T1000 (cell line): ENCODE measurements around the gene C1orf159.
"Not testable (repeated sequence)": the region's sequence is repeated elsewhere in the genome, so short reads cannot be mapped to it uniquely, and the experiment has no call there.

Experiments
- DNase-seq: peaks from one replicate; lab custom pipeline; 2025; ENCODE audit warnings: mixed read lengths; lab: John Stamatoyannopoulos, UW

The C1orf159 gene

DNA sequence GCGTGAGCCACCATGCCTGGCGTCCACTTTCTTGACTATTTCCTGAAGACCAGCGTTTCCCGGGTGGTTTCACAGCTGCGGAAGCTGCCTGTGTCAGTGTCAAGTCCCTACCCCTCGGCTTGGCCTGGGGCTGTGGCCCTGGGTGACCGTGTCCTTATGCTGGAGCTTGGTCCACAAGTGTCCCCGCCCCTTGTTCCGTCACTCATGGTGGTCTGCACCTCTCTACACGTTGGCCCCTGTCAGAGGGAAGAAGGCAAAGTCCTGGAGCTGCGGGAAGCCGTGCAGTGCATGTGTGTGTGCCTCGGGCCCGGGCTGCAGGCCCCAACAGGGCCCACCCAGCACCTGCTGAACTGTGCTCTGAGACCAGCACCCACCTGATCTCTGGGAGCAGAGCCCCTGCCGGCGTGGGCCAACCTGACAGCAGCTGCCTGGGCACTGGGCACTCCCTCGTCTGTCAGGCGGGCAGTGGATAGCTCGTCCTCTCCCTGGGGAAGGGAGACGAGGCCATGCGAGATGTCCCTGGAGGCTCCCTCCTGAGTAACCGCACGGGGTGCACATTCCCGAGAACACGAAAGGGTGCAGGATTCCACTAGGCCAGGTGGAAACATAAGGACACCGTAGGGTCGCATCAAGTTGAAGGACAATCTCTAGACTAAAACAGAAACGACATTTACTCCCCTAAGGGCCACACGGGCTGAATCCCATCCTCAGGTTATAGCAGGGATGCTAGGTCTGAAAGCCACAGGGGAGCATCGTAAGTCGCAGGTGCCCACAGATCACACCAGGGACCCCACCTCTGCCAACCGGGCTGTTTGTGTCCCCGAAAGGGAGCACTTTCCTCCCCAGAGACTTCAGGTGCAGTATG lies 2.4 kb upstream of the C1orf159 start:
- no peak for DNase-seq

DNA sequence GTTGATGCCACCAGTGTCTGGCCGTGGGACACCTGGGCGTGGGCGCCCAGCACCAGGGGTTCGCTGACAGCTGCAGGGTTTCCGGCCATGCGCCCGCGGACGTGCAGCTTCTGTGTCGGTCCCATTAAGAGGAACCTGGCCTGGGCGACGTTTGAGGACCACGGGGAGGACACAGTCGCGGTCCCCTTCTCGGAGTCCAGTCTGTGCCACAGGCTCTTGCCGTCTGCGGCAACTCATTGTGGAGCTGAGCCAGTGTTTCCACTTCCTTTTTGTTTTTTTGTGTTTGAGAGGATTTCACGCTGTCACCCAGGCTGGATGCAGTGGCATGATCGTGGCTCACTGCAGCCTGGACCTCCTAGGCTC lies 1.6 kb upstream of the C1orf159 start:
- no peak for DNase-seq

DNA sequence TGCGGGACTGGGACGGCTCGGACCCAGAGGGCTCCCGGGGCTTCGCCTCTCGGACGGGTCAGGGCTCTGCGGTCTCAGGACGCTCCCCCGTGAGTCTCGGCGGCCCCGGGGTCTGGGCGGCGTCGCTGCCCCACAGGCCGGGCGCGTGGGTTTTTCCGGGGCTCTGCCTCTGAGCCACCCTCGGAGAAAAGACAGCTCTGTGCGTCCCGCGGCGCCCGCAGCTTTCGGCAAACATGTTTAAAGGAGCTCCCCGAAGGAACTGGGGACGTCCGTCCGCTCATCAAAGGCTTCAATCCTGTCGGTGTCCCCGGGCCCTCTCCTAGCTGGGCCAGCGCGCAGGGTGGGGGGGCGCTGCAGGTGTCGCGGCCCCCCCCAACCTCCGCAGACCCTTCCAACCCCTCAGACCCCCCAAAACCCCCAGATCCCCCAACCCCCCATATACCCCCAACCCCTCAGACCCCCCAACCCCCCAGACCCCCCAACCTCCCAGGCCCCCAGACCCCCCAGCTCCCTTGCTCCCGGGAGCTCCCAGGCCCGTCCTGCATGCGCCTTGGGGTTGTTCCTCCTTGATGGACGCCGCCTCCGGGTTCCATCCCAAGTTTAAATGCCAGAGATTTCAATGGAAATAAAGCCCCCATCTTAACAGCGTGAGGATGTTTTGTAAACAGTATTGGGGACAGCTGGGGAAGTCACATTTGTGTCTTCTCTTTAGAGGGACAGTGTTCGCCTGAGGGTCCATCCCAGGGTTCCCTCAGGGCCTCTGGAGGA lies 996 bp upstream of the C1orf159 start:
- no peak for DNase-seq

DNA sequence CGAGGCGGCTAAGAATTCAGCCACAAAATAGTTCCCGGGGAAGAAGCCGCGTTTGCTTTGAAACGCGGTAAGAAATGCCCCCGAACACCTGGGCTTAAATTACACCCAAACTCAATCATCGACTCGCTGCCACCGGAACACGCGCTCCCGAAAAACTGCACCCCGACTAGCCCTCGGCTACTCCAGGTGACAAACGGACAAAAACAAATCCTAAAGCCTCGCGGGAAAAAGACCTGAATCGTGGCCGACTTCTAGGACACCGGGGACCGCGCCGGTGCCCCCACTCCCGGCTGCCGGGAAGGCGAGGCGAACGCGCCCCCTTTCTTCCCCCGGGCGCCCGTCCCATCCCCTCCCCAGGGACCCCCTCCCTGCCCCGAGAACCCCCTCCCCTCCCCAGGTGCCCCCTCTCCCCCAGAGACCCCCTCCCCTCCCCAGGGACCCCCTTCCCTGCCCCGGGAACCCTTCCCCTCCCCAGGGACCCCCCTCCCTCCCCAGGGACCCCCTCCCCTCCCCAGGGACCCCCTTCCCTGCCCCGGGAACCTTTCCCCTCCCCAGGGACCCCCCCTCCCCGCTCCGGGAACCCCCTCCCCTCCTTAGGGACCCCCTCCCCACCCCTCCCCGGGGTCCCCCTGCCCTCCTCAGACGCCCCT lies 628 bp downstream of the C1orf159 start:
- no peak for DNase-seq

DNA sequence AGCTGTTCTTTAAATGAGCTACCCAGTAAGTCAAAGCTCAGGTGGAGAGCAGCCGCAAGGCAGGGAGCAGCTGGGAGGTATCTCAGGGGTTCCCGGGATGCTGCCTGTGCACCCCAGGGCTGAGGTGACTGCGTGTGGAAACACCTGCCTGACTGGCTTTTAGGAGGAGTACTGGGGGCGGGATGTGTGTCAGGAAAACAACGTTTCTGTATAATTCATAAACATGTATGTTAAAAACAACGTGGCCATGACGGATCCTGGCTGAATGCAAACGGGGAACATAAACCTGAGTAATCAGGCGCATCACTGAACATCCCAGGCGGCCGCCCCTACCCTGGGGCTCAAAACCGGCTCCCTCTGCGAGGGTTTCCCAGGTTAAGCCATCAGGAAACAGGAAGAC lies 1.5 kb downstream of the C1orf159 start:
- no peak for DNase-seq

DNA sequence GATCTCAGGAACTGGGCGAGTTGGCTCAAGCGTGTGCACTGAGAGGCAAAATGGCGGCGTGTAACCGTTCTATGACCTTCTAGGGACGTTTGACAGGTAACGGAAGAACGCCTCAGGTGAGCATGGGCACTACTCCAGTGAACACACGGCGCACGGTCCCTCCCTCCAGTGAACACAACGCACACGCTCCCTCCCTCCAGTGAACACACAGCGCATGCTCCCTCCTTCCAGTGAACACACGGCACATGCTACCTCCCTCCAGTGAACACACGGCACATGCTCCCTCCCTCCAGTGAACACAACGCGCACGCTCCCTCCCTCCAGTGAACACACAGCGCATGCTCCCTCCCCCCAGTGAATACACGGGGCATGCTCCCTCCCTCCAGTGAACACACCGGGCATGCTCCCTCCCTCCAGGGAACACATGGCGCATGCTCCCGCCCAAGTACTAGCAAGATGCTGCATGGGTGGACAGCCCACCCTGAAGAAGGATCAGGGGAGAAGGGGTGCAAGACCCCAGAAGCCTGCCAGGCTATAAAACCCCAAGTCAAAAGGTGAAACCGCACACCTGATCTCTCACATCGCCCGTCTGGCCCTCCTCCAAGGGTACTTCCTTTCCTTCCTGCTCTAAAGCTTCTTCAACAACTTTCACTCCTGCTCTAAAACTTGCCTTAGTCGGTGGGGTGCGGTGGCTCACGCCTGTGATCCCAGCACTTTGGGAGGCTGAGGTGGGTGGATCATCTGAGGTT lies 3.5 kb downstream of the C1orf159 start:
- no peak for DNase-seq

DNA sequence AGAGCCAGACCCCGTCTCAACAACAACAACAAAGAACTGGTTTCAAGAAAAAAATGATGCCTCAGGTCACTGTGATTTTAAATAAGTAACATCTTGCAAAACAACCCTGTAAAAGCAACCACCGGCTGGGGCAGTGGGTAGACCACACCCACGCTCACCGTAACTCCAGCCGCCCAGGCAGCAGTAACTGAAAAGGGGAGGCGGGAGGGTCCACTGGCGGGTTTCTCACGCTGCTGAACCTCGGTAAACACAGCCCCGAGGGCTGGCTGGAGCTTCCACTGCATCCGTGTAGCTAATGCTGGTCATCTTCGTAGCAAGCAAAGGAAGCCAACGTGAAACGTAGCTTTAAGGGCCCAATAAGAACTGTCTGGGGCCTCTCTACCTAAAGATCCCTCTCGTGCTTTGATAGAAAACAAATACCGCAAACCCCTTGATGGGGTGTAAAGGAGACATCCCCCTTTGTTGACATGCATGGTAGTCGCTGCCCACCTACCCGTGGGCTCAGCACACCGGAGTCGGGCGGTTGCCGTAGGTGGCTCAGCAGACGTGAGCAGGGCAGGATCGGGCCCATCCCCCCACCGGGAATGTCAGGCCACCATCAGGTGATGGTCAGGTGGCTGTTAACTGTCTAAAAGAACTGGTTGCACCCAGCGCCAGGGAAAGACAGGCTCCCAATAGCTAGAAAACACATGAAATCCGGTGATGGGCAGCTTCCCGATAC lies 4.2 kb downstream of the C1orf159 start:
- no peak for DNase-seq

DNA sequence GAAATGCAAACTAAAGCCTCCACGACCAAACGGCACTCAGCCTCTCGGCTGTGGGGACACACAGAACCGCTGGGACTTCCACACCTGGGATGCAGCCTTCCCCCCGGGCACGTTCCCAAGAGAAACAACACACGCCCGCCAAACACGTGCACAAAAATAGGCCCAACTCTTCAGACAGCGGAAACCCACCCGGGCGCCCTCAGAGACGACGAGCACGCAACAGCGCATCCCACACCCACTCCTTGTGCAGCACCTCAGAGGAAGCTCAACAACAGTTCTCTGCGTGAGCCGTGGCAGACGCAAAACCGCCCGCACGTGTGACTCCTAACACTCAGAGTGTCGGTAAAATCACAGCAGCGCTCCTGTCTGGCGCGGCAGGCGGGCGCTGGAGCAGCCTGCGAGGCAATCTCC lies 5.3 kb downstream of the C1orf159 start:
- DNase-seq, result no peak

DNA sequence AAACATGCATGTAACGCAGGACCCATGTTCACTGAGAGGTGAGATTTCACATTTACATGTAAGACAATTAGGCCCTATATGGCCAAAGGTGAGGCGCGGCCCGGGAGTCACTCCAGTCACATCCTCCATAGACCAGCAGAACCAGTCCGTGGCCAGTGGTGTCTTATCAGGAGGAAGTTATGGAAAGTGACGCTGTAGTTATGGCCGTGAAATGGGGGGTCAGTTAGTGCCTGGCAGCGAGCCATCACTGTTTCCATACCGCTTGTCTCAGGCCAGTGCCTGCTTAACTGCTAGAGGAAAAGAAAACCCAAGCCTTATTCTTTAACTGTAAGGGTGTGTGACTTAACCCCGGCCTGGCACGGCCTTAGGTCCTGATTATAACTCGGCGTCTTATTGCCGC lies 6.1 kb downstream of the C1orf159 start:
- no peak for DNase-seq

DNA sequence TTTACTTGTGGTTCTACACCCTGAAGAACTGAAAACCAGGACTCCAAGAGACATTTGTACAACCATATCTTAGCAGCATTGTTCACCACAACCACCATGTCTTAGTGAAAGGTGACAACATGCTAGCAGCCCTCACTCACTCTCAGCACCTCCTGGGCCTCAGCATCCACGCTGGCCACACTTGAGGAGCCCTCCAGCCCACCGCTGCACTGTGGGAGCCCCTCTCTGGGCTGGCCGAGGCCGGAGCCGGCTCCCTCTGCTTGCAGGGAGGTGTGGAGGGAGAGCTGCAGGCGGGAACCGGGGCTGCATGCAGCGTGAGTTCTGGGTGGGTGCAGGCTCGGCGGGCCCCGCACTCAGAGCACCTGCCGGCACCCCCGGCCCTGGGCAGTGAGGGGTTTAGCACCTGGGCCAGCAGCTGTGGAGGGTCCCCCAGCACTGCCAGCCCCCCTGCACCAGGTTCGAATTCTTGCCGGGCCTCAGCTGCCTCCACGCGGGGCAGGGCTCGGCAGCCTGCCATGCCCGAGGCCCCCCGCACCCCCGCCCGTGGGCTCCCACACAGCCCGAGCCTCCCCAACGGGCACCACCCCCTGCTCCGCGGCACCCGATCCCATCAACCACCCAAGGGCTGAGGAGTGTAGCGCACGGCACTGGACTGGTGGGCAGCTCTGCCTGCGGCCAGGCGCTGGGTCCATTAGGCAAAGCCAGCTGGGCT lies 9.2 kb downstream of the C1orf159 start:
- no peak for DNase-seq

DNA sequence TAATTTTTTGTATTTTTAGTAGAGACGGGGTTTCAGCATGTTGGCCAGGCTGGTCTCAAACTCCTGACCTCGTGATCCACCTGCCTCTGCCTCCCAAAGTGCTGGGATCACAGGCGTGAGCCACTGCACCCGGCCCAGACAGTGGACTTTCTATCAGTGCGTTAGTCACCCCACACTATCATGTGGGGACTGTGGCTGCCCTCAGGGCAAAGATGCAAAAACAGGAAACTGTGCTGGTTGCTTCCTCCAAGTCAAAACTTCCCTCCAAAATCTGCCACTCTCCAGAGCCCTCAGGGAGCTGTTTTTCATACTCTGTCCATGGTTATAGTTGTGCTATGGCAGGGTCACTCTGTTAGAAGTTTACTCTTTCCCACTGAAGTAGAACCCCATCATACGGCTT lies 11.7 kb downstream of the C1orf159 start:
- DNase-seq, result not testable (repeated sequence)

DNA sequence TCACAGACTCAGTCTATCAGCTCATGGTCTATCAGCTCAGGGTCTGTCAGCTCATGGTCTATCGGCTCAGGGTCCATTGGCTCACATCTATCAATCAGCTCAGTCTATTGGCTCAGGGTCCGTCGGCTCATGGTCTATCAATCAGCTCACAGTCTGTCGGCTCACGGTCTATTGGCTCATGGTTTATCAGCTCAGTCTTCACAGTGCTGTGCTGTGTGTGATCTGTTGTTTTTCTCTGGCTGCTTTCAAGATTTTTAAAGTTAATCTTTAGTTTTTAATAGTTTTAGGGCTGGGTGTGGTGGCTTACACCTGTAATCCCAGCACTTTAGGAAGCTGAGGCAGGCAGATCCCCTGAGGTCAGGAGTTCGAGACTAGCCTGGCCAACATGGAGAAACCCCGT lies 14.4 kb downstream of the C1orf159 start:
- DNase-seq, result no peak

DNA sequence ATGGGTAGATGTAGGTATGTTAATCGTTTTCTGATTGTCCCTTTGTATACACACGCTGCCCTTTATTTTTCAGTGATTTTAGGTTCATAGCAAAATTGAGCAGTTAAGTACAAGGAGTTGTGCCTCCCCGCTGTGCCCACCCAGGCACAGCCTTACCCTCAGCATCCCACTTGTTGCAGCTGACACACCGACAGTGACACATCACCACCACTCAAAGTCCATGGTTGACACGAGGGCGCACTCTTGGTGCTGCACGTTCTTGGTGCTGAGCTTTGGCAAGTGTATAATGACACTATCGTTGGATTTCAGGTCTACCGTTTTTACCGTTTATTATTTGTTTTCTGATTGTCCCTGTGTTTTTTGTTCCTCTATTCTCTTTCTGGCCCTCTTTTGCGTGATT lies 15.6 kb downstream of the C1orf159 start:
- no peak for DNase-seq

DNA sequence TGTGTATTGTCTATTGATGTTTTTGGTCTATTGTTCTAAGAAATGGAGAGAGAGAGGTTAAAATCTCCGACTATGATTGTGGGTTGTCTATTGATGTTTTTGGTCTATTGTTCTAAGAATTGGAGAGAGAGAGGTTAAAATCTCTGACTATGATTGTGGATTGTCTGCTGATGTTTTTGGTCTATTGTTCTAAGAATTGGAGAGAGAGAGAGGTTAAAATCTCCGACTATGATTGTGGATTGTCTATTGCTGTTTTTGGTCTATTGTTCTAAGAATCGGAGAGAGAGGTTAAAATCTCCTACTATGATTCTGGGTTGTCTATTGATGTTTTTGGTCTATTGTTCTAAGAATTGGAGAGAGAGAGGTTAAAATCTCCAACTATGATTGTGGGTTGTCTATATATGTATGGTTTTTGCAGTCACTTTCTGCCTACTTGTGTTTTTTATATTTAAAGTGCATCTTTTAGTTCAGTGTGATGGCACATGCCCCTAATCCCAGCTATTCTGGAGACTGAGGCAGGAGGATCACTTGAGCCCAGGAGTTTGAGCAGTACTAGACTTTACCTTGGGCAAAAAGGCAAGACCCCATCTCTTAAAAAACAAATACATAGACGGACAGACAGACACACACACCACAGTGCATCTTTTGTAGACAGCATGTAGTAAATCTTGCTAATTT lies 16.2 kb downstream of the C1orf159 start:
- no peak for DNase-seq

DNA sequence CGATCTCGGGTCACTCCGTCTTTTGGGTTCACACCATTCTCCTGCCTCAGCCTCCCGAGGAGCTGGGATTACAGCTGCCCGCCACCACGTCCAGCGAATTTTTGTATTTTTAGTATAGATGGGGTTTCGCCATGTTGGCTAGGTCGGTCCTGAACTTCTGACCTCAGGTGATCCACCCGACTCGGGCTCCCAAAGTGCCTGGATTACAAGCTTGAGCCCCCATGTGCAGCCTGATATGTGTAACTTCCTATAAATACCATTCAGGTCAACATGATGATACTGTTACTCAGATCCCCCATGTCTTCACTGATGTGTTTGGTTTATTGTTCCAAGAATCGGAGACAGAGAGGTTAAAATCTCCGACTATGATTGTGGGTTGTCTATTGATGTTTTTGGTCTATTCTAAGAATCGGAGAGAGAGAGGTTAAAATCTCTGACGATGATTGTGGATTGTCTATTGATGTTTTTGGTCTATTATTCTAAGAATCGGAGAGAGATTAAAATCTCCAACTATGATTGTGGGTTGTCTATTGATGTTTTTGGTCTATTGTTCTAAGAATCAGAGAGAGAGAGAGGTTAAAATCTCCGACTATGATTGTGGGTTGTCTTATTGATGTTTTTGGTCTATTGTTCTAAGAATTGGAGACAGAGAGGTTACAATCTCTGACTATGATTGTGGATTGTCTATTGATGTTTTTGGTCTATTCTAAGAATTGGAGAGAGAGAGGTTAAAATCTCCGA lies 17.0 kb downstream of the C1orf159 start:
- no peak for DNase-seq

DNA sequence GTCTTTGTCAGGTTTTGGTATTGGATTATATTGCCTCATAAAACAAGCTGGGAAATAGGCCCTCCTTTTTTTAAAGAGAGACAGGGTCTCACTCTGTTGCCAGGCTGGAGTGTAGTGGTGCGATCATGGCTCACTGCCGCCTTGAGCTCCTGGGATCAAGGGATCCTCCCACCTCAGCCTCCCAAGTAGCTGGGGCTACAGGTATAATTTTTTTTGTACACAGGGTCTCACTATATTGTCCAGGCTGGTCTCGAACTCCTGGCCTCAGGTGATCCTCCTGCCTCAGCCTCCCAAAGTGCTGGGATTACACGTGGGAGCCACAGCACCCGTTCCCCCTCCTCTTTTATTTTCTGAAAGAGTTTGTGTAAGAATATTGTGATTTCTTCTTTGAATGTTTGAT lies 19.8 kb downstream of the C1orf159 start:
- not testable (repeated sequence) for DNase-seq

DNA sequence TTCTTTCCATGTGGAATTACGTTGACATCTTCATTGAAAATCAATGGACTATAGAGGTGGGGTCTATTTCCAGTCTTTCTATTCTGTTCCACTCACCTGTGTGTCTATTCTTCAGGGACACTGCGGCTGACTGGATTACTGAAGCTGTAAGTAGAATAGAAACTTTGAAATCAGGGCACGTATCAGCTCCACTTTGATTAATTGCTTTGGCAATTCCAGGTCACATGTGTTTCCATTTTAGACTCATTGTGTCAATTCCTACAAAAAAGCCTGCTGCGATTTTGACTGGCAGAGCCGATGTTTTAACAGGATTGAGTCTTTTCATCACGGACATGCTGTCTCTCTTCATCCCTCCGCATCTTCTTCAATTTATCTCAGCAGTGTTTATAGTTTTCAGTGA lies 20.9 kb downstream of the C1orf159 start:
- no peak for DNase-seq

DNA sequence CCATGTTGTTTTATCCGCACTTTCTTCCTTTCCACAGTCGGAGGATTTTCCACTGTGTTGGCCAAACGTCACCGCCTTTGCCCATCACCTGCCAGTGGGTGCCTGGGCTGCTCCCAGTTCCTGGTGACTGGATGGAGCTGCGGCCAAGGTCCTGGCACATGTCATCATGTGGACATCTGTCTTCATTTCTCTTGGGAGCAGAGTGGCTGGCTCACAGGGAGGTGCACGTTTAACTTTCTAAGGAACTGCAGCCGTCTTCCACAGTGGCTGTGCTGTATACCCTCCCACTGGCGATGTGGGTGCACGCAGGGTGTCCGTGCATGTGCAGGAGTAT lies 22.3 kb downstream of the C1orf159 start:
- no peak for DNase-seq

DNA sequence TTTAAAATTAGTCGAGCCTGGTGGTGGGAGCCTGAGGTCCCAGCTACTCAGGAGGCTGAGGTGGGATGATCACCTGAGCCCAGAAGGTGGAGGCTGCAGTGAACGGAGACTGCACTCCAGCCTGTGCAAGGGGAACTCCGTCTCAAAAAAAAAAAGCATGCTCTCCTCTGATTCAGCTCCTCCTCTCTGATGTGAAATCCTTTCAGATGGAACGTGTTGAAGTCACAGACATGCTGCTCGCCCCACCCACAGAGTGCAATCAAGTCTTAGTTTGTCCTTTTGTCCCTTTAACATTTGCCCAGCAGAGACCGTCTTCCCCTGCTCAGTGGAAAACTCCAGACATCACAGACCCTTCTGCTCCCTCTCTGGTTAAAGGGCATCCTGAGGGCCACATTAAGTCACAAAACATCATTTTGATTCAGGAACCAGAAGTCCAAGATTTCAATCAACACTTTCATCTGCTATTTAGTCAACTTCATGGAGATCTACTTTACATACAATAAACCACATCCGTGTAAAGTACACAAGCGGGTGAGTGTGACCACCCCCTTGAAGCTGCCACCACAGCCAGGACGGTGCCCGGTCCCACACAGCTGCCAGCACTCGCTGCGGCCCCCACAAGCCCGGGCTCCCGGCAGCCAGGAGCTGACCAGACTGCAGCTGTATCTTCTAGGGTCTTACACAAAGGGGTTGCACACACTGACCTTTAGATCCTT lies 22.8 kb downstream of the C1orf159 start:
- DNase-seq, result no peak
